K562 treated with DMSO at 1 percent for 48 hours (cell line): ENCODE results near the gene NOP9. TPM values are rescaled to one million over a fixed set of nuclear protein-coding genes. Genes with fewer than 3 reads are reported as not detected.

ENCODE experiments used
- total RNA-seq: library from RNA; unstranded; fragments of 300-600 nt; gene quantifications from 2 replicates; pipeline ENCODE4 v1.2.3, GENCODE V29; 2022; ENCODE audit warnings: low replicate concordance; ENCODE audit errors: extremely low read depth

NOP9 gene
- total RNA-seq: not detected in 2 replicates

GRCh38 chr14:24299255-24300191, at the start of gene NOP9, which contains the start of gene DHRS1:
Gene NOP9 (plus strand): TSS chr14:24299850. CDS start chr14:24299955, 105 bp downstream.
Gene DHRS1 (minus strand): TSS chr14:24299780. CDS start chr14:24299106, 674 bp downstream.

GRCh38 chr14:24262821-24263733, 36.6 kb upstream of the NOP9 start, which contains the start of gene TGM1:
Gene TGM1 (minus strand): TSS chr14:24263177. CDS start chr14:24262352, 825 bp downstream.

GRCh38 chr14:24271134-24271833, 28.4 kb upstream of the NOP9 start, which contains the start of gene RABGGTA:
Gene RABGGTA (minus strand): TSS chr14:24271597. CDS start chr14:24271115, 482 bp downstream.

GRCh38 chr14:24307575-24308341, 8.1 kb downstream of the NOP9 start, which contains the start of gene CIDEB:
Gene CIDEB (minus strand): TSS chr14:24307977. CDS start chr14:24307858, 119 bp downstream.

GRCh38 chr14:24309538-24310264, 10.1 kb downstream of the NOP9 start, which contains the start of gene LTB4R2:
Gene LTB4R2 (plus strand): TSS chr14:24310140. CDS start chr14:24310665, 525 bp downstream.

GRCh38 chr14:24310646-24311604, 11.3 kb downstream of the NOP9 start, which contains the start of gene LTB4R:
Gene LTB4R (plus strand): TSS chr14:24311502. CDS start chr14:24315652, 4,150 bp downstream.

GRCh38 chr14:24334431-24335291, 35.0 kb downstream of the NOP9 start, which contains the start of gene ADCY4:
Gene ADCY4 (minus strand): TSS chr14:24335071. CDS start chr14:24334652, 419 bp downstream.

GRCh38 chr14:24339284-24340151, 39.9 kb downstream of the NOP9 start, which contains the start of gene RIPK3:
Gene RIPK3 (minus strand): TSS chr14:24339991. CDS start chr14:24339826, 165 bp downstream.

Other genes starting within 250 kb of the NOP9 start
- gene CARMIL3, start 247.8 kb upstream of the NOP9 start, total RNA-seq: not detected in 2 replicates
- gene CPNE6, start 228.3 kb upstream of the NOP9 start, total RNA-seq: not detected in 2 replicates
- not detected in 2 replicates for gene PCK2, start 205.5 kb upstream of the NOP9 start, total RNA-seq
- not detected in 2 replicates for gene DCAF11, start 185.1 kb upstream of the NOP9 start, total RNA-seq
- gene NRL, start 184.9 kb upstream of the NOP9 start, total RNA-seq: not detected in 2 replicates
- not detected in 2 replicates for gene FITM1, start 169.2 kb upstream of the NOP9 start, total RNA-seq
- gene PSME1, start 163.7 kb upstream of the NOP9 start, total RNA-seq: not detected in 2 replicates
- not detected in 2 replicates for gene EMC9, start 158.3 kb upstream of the NOP9 start, total RNA-seq
- gene PSME2, start 153.2 kb upstream of the NOP9 start, total RNA-seq: not detected in 2 replicates
- gene RNF31, start 152.4 kb upstream of the NOP9 start, total RNA-seq: not detected in 2 replicates
- not detected in 2 replicates for gene IRF9, start 138.6 kb upstream of the NOP9 start, total RNA-seq
- not detected in 2 replicates for gene REC8, start 127.8 kb upstream of the NOP9 start, total RNA-seq
- gene IPO4, start 111.0 kb upstream of the NOP9 start, total RNA-seq: not detected in 2 replicates
- gene TM9SF1, start 104.4 kb upstream of the NOP9 start, total RNA-seq: not detected in 2 replicates
- gene TSSK4, start 94.2 kb upstream of the NOP9 start, total RNA-seq: not detected in 2 replicates
- not detected in 2 replicates for gene CHMP4A, start 86.4 kb upstream of the NOP9 start, total RNA-seq
- not detected in 2 replicates for gene MDP1, start 83.8 kb upstream of the NOP9 start, total RNA-seq
- not detected in 2 replicates for gene NEDD8, start 67.5 kb upstream of the NOP9 start, total RNA-seq
- not detected in 2 replicates for gene GMPR2, start 66.9 kb upstream of the NOP9 start, total RNA-seq
- gene TINF2, start 57.2 kb upstream of the NOP9 start, total RNA-seq: not detected in 2 replicates
- gene TGM1, start 36.7 kb upstream of the NOP9 start, total RNA-seq: not detected in 2 replicates
- gene RABGGTA, start 28.3 kb upstream of the NOP9 start, total RNA-seq: not detected in 2 replicates
- not detected in 2 replicates for gene DHRS1, start 70 bp upstream of the NOP9 start, total RNA-seq
- gene CIDEB, start 8.1 kb downstream of the NOP9 start, total RNA-seq: not detected in 2 replicates
- not detected in 2 replicates for gene LTB4R2, start 10.3 kb downstream of the NOP9 start, total RNA-seq
- not detected in 2 replicates for gene LTB4R, start 11.7 kb downstream of the NOP9 start, total RNA-seq
- gene ADCY4, start 35.2 kb downstream of the NOP9 start, total RNA-seq: not detected in 2 replicates
- gene RIPK3, start 40.1 kb downstream of the NOP9 start, total RNA-seq: not detected in 2 replicates
- gene NFATC4, start 68.3 kb downstream of the NOP9 start, total RNA-seq: not detected in 2 replicates
- gene NYNRIN, start 99.2 kb downstream of the NOP9 start, total RNA-seq: not detected in 2 replicates
- gene CBLN3, start 129.8 kb downstream of the NOP9 start, total RNA-seq: not detected in 2 replicates
- gene KHNYN, start 130.1 kb downstream of the NOP9 start, total RNA-seq: 69.1 TPM in 1 of 2 replicates, not detected in the other
- not detected in 2 replicates for gene SDR39U1, start 142.9 kb downstream of the NOP9 start, total RNA-seq
- not detected in 2 replicates for gene CMA1, start 208.4 kb downstream of the NOP9 start, total RNA-seq